D721Med (cell line): ENCODE measurements around the gene ENOSF1.

ENCODE experiments used
- DNase-seq: peaks from one replicate; pipeline ENCODE4 v3.0.0; 2011; ENCODE audit warnings: low spot score; ENCODE audit not compliant: insufficient read length
- FAIRE-seq: peaks from 2 replicates; lab custom pipeline; 2011; peaks lifted over from hg19 to GRCh38; lab: Jason Lieb, UNC
- CTCF ChIP-seq: IDR thresholded peaks from 2 replicates; pipeline ENCODE4 v1.5.1; 2012; ENCODE audit warnings: mild to moderate bottlenecking, control low read depth; ENCODE audit not compliant: insufficient read depth; ENCODE audit errors: missing control alignments

Gene ENOSF1

DNA sequence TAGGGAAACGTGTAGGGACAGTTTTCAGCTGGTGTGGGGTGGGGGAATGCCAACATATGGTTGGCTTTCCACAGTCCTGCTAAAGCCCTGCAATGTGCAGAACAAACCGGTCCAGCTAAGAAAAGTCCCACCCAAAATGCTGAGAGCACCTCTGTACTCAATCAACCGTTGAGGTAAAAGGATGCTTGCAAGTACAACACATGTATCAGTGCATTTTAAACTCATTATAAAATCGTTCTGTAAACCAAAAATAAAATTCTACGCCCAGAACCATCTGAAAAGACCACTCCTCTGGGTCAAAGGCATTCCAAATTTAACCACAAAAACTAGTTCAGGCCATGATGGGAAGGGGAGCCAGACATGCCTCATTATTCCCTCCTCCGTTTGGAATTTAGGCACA is 57.0 kb downstream of the ENOSF1 start:
- FAIRE-seq: no peak
- TF ChIP-seq CTCF: no peak

GRCh38 chr18:654601-655000 is 57.8 kb downstream of the ENOSF1 start:
- no peak for FAIRE-seq

More for the DNA sequence above, 57.0 kb downstream of the ENOSF1 start:
- no peak for DNase-seq

GRCh38 chr18:653512-653911 is 58.9 kb downstream of the ENOSF1 start:
- TF ChIP-seq CTCF: no peak
- FAIRE-seq: no peak
- DNase-seq: no peak

More at GRCh38 chr18:654601-655000, 57.8 kb downstream of the ENOSF1 start:
- no peak for TF ChIP-seq CTCF
- no peak for DNase-seq

GRCh38 chr18:652131-652530 is 60.3 kb downstream of the ENOSF1 start:
- FAIRE-seq: no peak
- TF ChIP-seq CTCF: no peak

DNA sequence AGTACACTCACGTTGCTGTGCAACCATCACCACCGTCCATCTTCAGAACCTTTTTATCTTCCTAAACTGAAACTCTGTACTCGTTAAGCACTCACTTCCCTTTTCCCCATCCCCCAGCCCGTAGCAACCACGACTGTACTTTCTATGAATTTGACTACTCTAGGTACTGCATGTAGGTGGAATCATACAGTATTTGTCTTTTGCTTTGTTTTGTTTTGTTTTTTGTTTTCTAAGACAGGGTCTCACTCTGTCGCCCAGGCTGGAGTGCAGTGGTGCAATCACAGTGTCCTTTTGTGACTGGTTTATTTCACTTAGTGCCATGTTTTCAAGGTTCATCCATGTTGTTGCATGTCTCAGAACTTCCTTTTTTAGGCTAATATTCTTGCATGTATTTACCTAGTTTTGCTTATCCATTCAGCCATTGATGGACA is 62.0 kb downstream of the ENOSF1 start:
- no peak for TF ChIP-seq CTCF
- FAIRE-seq: no peak
- DNase-seq: no peak

More at GRCh38 chr18:652131-652530, 60.3 kb downstream of the ENOSF1 start:
- no peak for DNase-seq

DNA sequence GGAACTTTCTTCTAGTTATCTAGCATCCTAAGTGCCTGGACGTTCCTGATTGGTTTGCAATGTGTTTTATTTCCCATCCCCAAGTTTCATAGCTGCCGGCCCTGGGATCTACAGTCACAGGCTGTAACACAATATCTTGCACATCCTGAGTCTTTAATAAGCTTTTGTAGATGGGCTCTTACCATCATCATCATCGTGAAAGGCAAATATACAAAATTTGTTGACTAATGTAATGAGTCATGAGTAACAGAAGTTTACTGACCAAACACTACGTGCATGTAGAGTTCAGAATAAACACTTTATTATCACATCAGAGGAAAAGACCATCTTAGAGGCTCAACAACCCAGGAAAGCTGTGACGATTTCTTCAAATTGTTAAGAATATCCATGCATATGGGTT is 63.1 kb downstream of the ENOSF1 start:
- TF ChIP-seq CTCF: no peak
- no peak for DNase-seq
- no peak for FAIRE-seq

GRCh38 chr18:647304-647703 is 65.1 kb downstream of the ENOSF1 start:
- no peak for TF ChIP-seq CTCF
- FAIRE-seq: no peak

More at GRCh38 chr18:647304-647703, 65.1 kb downstream of the ENOSF1 start:
- no peak for DNase-seq
